GM12878 (cell line): ENCODE results near the gene ATP2A3. TPM values are rescaled to one million over a fixed set of nuclear protein-coding genes. Genes with fewer than 3 reads are reported as not detected.

Experiments used
- CBX3 ChIP-seq: fragments of 200-600 bp; sonication (generic); IDR thresholded peaks from 2 replicates; pipeline ENCODE4 v1.6.1; 2016; ENCODE audit warnings: low read depth, borderline replicate concordance
- DPF2 ChIP-seq: fragments of 450-650 bp; IDR thresholded peaks from 2 replicates; pipeline ENCODE4 v1.6.1; 2017; ENCODE audit warnings: mild to moderate bottlenecking
- HDAC6 ChIP-seq: fragments of 200-600 bp; sonication (generic); IDR thresholded peaks from one replicate; pipeline ENCODE4 v1.8.0; 2017; ENCODE audit warnings: antibody characterized with exemption; ENCODE audit not compliant: unreplicated experiment
- IRF4 ChIP-seq: IDR thresholded peaks from 2 replicates; pipeline ENCODE4 v1.6.1; 2011; ENCODE audit warnings: low read depth, low read length
- JUNB ChIP-seq: IDR thresholded peaks from 2 replicates; pipeline ENCODE4 v1.6.1; 2016; ENCODE audit warnings: antibody characterized with exemption, mild to moderate bottlenecking
- MXI1 ChIP-seq: fragments of 150-350 bp; IDR thresholded peaks from 2 replicates; pipeline ENCODE4 v1.6.1; 2011; ENCODE audit warnings: low read depth, mild to moderate bottlenecking, inconsistent platforms, low read length, improper control_type of control experiment
- MYB ChIP-seq: fragments of 150-350 bp; IDR thresholded peaks from 2 replicates; pipeline ENCODE4 v1.6.1; 2014; ENCODE audit warnings: mild to moderate bottlenecking, low read depth, low read length, borderline replicate concordance
- RAD21 ChIP-seq: IDR thresholded peaks from 2 replicates; pipeline ENCODE4 v1.6.1; 2011; ENCODE audit warnings: mild to moderate bottlenecking, low read depth, low read length, moderate library complexity; ENCODE audit not compliant: insufficient read depth
- RAD51 ChIP-seq: fragments of 450-650 bp; IDR thresholded peaks from 2 replicates; pipeline ENCODE4 v1.6.1; 2016; ENCODE audit warnings: moderate library complexity, mild to moderate bottlenecking, inconsistent platforms
- RELA ChIP-seq: fragments of 450-650 bp; IDR thresholded peaks from 2 replicates; pipeline ENCODE4 v1.8.0; 2014; ENCODE audit warnings: borderline replicate concordance; ENCODE audit not compliant: partially characterized antibody
- SIN3A ChIP-seq: IDR thresholded peaks from 2 replicates; pipeline ENCODE4 v1.6.1; 2012; ENCODE audit warnings: low read depth, low read length, improper control_type of control experiment
- SMARCA5 ChIP-seq: fragments of 450-650 bp; IDR thresholded peaks from 2 replicates; pipeline ENCODE4 v1.6.1; 2017; ENCODE audit warnings: mild to moderate bottlenecking
- SREBF2 ChIP-seq: IDR thresholded peaks from 2 replicates; pipeline ENCODE4 v1.6.1; 2012; ENCODE audit warnings: mild to moderate bottlenecking, low read length
- STAT1 ChIP-seq: fragments of 450-650 bp; conservative IDR thresholded peaks from 2 replicates; pipeline ENCODE4 v1.6.1; 2014; ENCODE audit warnings: antibody characterized with exemption, mild to moderate bottlenecking
- SUZ12 ChIP-seq: fragments of 200-600 bp; sonication (generic); IDR thresholded peaks from one replicate; pipeline ENCODE4 v1.6.1; 2018; ENCODE audit warnings: antibody characterized with exemption, mild to moderate bottlenecking; ENCODE audit not compliant: unreplicated experiment
- YBX1 ChIP-seq: fragments of 450-650 bp; IDR thresholded peaks from 2 replicates; pipeline ENCODE4 v1.6.1; 2016; ENCODE audit warnings: antibody characterized with exemption
- ZZZ3 ChIP-seq: IDR thresholded peaks from 2 replicates; pipeline ENCODE4 v1.6.1; 2011; ENCODE audit warnings: low read depth; ENCODE audit not compliant: control insufficient read depth, insufficient read length
- polyA plus RNA-seq, 11 experiments: library from polyadenylated mRNA; depleted of rRNA in 4 of 11; unstranded in 6 of 11; stranded (reverse) in 5 of 11; fragments of >200 nt; fragmentation: Nextera tagmentation in 4 of 11; fragmentation: Illumina TruSeq in 1 of 11; extraction: Ambion mirVana in 4 of 11; extraction: Trizol in 1 of 11; gene quantifications; 1 replicate in 1 of 11; 2 replicates in 10 of 11; pipeline versions ENCODE4 v1.2.1 to v1.2.3, GENCODE V29; 2011 to 2016; ENCODE audit warnings: inconsistent platforms in 2 of 11, missing spikeins in 2 of 11, low read depth in 1 of 11
- total RNA-seq, 4 experiments: library from RNA; depleted of rRNA in 3 of 4; stranded (reverse); fragments of >200 nt in 3 of 4; fragmentation: Illumina TruSeq in 1 of 4; extraction: Trizol in 1 of 4; gene quantifications; 2 replicates each; pipeline versions ENCODE4 v1.2.1 to v1.2.3, GENCODE V29; 2013 to 2021
- TF ChIP-seq, protein P1 (sequence below): IDR thresholded peaks from 2 replicates; pipeline ENCODE4 v1.6.1; 2012; ENCODE audit warnings: mild to moderate bottlenecking, low read depth, low read length
- TF ChIP-seq, protein P2 (sequence below): IDR thresholded peaks from 2 replicates; pipeline ENCODE4 v1.6.1; 2011; ENCODE audit warnings: mild to moderate bottlenecking, low read depth, low read length, moderate library complexity; ENCODE audit not compliant: insufficient replicate concordance
- TF ChIP-seq, protein P3 (sequence below): fragments of 450-650 bp; IDR thresholded peaks from 2 replicates; pipeline ENCODE4 v1.6.1; 2018; ENCODE audit warnings: borderline replicate concordance, mild to moderate bottlenecking; ENCODE audit not compliant: partially characterized antibody
- TF ChIP-seq, protein P4 (sequence below), 3 experiments: IDR thresholded peaks in 2 of 3; conservative IDR thresholded peaks in 1 of 3; 2 replicates each; pipeline ENCODE4 v1.5.1; 2011; ENCODE audit warnings: low read depth in 3 of 3, low read length in 3 of 3, mild to moderate bottlenecking in 3 of 3, control low read depth in 2 of 3, moderate library complexity in 2 of 3, inconsistent platforms in 1 of 3, mixed read lengths in 1 of 3; ENCODE audit not compliant: control insufficient read depth in 2 of 3, insufficient read depth in 1 of 3; ENCODE audit errors: extremely low read depth in 1 of 3

The ATP2A3 gene
- total and polyA plus RNA-seq, 10 of the 15 experiments (the other 5 are each of a cell fraction or from before 2014, with no cell fraction given) = 1.0 to 99.2 (median 37.9) TPM

DNA sequence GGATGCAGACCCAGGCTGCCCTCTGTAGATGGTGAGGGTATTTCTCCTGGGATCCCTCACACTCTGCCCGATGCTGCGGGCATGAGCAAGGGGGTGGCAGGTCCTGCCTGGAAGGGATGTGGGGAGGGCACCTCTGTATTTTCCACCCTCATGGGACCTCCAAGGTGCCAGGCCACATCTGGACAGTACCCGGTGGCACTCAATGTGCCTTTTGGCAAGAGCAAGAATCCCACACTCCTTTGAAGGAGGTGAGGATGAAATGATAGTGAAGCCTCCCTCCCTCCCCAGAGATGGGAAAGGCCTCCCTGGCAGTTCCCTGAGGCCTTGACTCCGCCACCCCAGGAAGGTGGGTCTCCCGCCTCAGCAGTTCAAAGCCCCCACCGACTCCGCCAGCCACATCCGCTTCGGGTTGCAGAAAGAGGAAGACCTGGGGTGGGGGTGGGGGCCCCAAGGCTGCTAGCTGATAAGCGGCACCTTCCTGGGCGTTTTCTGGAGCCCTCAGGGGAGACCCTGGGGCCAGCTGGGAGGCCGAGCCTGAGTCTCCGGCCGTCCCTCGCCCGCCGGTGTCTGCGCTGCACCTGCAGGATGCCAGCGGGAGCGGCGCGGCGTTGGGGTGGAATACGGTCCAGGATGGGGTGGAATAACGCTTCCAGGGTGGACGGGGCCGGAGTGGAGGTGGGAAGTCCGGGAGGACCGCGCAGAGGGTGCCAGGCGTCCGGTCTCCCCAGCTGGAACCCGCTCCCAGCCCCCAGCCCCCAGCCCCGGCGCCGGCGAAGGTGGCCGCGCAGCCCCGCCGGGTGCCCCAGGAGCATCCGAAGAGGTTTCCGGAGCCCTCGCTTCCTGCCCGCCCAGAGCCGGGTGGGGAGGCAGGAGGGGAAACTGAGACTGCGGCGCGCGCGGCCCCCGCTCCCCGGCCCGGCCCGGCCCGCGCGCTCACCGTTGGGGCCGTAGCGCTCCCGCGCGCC lies 718 bp downstream of the ATP2A3 start (continued):
- TF ChIP-seq, protein P1, sequence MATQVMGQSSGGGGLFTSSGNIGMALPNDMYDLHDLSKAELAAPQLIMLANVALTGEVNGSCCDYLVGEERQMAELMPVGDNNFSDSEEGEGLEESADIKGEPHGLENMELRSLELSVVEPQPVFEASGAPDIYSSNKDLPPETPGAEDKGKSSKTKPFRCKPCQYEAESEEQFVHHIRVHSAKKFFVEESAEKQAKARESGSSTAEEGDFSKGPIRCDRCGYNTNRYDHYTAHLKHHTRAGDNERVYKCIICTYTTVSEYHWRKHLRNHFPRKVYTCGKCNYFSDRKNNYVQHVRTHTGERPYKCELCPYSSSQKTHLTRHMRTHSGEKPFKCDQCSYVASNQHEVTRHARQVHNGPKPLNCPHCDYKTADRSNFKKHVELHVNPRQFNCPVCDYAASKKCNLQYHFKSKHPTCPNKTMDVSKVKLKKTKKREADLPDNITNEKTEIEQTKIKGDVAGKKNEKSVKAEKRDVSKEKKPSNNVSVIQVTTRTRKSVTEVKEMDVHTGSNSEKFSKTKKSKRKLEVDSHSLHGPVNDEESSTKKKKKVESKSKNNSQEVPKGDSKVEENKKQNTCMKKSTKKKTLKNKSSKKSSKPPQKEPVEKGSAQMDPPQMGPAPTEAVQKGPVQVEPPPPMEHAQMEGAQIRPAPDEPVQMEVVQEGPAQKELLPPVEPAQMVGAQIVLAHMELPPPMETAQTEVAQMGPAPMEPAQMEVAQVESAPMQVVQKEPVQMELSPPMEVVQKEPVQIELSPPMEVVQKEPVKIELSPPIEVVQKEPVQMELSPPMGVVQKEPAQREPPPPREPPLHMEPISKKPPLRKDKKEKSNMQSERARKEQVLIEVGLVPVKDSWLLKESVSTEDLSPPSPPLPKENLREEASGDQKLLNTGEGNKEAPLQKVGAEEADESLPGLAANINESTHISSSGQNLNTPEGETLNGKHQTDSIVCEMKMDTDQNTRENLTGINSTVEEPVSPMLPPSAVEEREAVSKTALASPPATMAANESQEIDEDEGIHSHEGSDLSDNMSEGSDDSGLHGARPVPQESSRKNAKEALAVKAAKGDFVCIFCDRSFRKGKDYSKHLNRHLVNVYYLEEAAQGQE = no peak
- TF ChIP-seq CBX3 = no peak
- no peak for TF ChIP-seq SUZ12
- TF ChIP-seq, protein P2, sequence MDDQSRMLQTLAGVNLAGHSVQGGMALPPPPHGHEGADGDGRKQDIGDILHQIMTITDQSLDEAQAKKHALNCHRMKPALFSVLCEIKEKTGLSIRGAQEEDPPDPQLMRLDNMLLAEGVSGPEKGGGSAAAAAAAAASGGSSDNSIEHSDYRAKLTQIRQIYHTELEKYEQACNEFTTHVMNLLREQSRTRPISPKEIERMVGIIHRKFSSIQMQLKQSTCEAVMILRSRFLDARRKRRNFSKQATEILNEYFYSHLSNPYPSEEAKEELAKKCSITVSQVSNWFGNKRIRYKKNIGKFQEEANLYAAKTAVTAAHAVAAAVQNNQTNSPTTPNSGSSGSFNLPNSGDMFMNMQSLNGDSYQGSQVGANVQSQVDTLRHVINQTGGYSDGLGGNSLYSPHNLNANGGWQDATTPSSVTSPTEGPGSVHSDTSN = no peak
- TF ChIP-seq, protein P3, sequence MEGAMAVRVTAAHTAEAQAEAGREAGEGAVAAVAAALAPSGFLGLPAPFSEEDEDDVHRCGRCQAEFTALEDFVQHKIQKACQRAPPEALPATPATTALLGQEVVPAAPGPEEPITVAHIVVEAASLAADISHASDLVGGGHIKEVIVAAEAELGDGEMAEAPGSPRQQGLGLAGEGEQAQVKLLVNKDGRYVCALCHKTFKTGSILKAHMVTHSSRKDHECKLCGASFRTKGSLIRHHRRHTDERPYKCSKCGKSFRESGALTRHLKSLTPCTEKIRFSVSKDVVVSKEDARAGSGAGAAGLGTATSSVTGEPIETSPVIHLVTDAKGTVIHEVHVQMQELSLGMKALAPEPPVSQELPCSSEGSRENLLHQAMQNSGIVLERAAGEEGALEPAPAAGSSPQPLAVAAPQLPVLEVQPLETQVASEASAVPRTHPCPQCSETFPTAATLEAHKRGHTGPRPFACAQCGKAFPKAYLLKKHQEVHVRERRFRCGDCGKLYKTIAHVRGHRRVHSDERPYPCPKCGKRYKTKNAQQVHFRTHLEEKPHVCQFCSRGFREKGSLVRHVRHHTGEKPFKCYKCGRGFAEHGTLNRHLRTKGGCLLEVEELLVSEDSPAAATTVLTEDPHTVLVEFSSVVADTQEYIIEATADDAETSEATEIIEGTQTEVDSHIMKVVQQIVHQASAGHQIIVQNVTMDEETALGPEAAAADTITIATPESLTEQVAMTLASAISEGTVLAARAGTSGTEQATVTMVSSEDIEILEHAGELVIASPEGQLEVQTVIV = no peak
- no peak for TF ChIP-seq RAD51
- TF ChIP-seq MYB = no peak
- no peak for TF ChIP-seq IRF4
- TF ChIP-seq MXI1 = no peak
- TF ChIP-seq JUNB = no peak
- TF ChIP-seq SMARCA5 = no peak
- TF ChIP-seq, protein P4, sequence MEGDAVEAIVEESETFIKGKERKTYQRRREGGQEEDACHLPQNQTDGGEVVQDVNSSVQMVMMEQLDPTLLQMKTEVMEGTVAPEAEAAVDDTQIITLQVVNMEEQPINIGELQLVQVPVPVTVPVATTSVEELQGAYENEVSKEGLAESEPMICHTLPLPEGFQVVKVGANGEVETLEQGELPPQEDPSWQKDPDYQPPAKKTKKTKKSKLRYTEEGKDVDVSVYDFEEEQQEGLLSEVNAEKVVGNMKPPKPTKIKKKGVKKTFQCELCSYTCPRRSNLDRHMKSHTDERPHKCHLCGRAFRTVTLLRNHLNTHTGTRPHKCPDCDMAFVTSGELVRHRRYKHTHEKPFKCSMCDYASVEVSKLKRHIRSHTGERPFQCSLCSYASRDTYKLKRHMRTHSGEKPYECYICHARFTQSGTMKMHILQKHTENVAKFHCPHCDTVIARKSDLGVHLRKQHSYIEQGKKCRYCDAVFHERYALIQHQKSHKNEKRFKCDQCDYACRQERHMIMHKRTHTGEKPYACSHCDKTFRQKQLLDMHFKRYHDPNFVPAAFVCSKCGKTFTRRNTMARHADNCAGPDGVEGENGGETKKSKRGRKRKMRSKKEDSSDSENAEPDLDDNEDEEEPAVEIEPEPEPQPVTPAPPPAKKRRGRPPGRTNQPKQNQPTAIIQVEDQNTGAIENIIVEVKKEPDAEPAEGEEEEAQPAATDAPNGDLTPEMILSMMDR (IDR thresholded peaks at IDR 0.05 in 2 of 3, conservative IDR thresholded peaks at IDR 0.05 in 1 of 3; ENCODE audit: control insufficient read depth in 2 of 3, extremely low read depth in 1 of 3, insufficient read depth in 1 of 3, low read depth in 3 of 3, low read length in 3 of 3) = 0 out of 6 replicates have a peak, but pooled peaks of 1 of the 3 experiments have one; percentile 2
- no peak for TF ChIP-seq STAT1
- no peak for TF ChIP-seq HDAC6
- no peak for TF ChIP-seq DPF2
- TF ChIP-seq RELA = no peak
- TF ChIP-seq SIN3A = no peak
- no peak for TF ChIP-seq YBX1
- no peak for TF ChIP-seq RAD21
- no peak for TF ChIP-seq SREBF2
- TF ChIP-seq ZZZ3 = no peak
